22Rv1 (cell line): ENCODE results near the gene JMJD7.

ENCODE experiments used
- H3K27ac ChIP-seq: fragments of 450-650 bp; 2 replicates; pipeline ENCODE4 v1.5.1; 2017
- CTCF ChIP-seq: fragments of 450-650 bp; IDR thresholded peaks from 2 replicates; pipeline ENCODE4 v1.5.1; 2017; ENCODE audit warnings: mild to moderate bottlenecking
- ZFX ChIP-seq: fragments of 450-650 bp; IDR thresholded peaks from 2 replicates; pipeline ENCODE4 v1.6.1; 2017; ENCODE audit warnings: antibody characterized with exemption, borderline replicate concordance

JMJD7 gene

GRCh38 chr15:41827880-41828806 lies at the start of gene JMJD7:
Gene JMJD7, plus strand, starts transcription at chr15:41828092. Its CDS starts 33 bp downstream, at chr15:41828125.
- H3K27ac ChIP-seq, result peak within 1 kb of the TSS; percentile 55
- TF ChIP-seq CTCF, result no peak; the same call in 1 of the 2 replicates
- no peak for TF ChIP-seq ZFX

GRCh38 chr15:41778521-41778920 lies 49.4 kb upstream of the JMJD7 start:
- no peak overlapping the region for H3K27ac ChIP-seq
- TF ChIP-seq CTCF (no peak), ZFX (no peak)

GRCh38 chr15:41779662-41780157 lies 48.2 kb upstream of the JMJD7 start:
- H3K27ac ChIP-seq, result no peak overlapping the region
- TF ChIP-seq ZFX, result no peak
- no peak for TF ChIP-seq CTCF

- TF ChIP-seq CTCF, result no peak
- no peak overlapping the region for H3K27ac ChIP-seq
Measured at GRCh38 chr15:41780266-41780665, 47.6 kb upstream of the JMJD7 start.

- TF ChIP-seq ZFX, result no peak
- H3K27ac ChIP-seq, result no peak overlapping the region
Measured at GRCh38 chr15:41780727-41781126, 47.2 kb upstream of the JMJD7 start.

GRCh38 chr15:41782371-41783282 lies 45.3 kb upstream of the JMJD7 start:
- TF ChIP-seq CTCF, result no peak
- TF ChIP-seq ZFX, result no peak
- no peak overlapping the region for H3K27ac ChIP-seq

- TF ChIP-seq CTCF (no peak), ZFX (no peak)
- H3K27ac ChIP-seq, result no peak overlapping the region
Measured at GRCh38 chr15:41783296-41783695, 44.6 kb upstream of the JMJD7 start.
